Measurements from ENCODE around the gene PPT2.
"Not testable (repeated sequence)": the region's sequence is repeated elsewhere in the genome, so short reads cannot be mapped to it uniquely, and the experiment has no call there.

The PPT2 gene

GRCh38 chr6:32189069-32189741 lies 35.3 kb downstream of the PPT2 start:
- no peak for DNase-seq (ENCODE audit: low read depth, low spot score)

- DNase-seq (ENCODE audit: low read depth, low spot score): no peak
Observed at GRCh38 chr6:32189742-32190053, 35.8 kb downstream of the PPT2 start.

DNA sequence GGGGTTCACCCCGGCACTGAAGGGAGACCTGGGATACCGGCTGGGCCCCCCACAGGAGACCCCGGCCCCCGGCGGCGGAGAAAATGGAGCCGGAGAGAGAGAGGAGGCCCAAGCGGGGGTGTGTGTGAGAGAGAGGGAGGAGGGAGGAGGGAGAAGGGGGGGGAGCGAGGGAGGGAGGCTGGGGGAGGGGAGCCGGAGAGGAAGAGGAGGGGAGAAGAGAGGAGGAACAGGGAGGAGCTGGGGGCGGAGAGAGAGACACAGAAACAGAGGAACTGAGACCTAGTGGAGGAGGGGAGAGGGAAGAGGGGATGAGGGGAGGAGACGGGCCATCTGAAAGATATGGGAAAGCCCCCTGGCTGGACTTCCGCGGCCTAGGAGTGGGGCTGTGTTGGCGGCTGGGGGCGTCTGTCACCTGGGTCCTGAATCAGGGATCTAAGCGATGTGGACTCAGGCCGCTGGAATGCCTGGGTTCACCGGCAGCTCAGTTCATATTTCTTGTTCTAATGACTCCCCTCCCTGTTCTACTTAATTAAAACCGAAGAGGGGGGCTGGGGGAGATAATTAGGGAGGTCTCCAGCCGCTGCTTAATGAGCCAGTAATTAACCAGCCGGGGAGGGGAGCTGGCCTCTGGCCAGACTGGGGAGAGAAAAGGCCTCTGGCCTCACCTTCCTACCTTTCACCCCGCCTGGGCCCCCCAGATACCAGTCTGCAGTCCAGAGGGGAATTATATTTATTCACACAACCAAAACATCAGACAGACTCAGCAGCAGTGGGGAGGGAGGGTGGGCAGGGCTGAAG lies 36.3 kb downstream of the PPT2 start, which contains the start of gene PBX2:
TSS of gene PBX2 (minus strand) at position 149 of the 798 bp plus-strand sequence. CDS start 287 bp downstream, outside the sequence.
- DNase-seq (ENCODE audit: low read depth, low spot score): peak; percentile 62

- DNase-seq (ENCODE audit: low read depth, low spot score): no peak
Observed at GRCh38 chr6:32190911-32191677, 37.2 kb downstream of the PPT2 start.

GRCh38 chr6:32191696-32192607 lies 38.0 kb downstream of the PPT2 start:
- DNase-seq (ENCODE audit: low read depth, low spot score): no peak

GRCh38 chr6:32192608-32193039 lies 38.7 kb downstream of the PPT2 start, which contains the start of gene GPSM3:
TSS of gene GPSM3 (minus strand) at chr6:32192643. CDS start at chr6:32192513, 130 bp downstream.
- no peak for DNase-seq (ENCODE audit: low read depth, low spot score)

- not testable (repeated sequence) for DNase-seq (ENCODE audit: low read depth, low spot score)
Observed at GRCh38 chr6:32193096-32193495, 39.2 kb downstream of the PPT2 start.

GRCh38 chr6:32194388-32194787 lies 40.4 kb downstream of the PPT2 start:
- DNase-seq (ENCODE audit: low read depth, low spot score): no peak

- DNase-seq (ENCODE audit: low read depth, low spot score): no peak
Observed at GRCh38 chr6:32194825-32195651, 41.1 kb downstream of the PPT2 start.

DNA sequence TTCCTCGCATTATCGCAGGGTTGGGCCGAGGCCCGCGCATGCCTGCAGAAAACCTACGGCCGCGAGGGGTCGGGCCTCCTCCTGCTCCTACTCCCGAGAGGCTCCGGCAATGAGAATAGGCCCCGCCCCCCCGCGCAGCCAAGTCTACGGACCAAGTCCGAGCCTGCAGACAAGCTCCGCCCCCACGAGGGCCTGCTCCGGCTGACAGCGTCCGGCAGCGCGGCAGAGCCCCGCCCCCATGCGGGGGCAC lies 41.6 kb downstream of the PPT2 start:
- peak; percentile 99 for DNase-seq (ENCODE audit: low read depth, low spot score)

- no peak for DNase-seq (ENCODE audit: low read depth, low spot score)
Observed at GRCh38 chr6:32195902-32196681, 42.2 kb downstream of the PPT2 start.

DNA sequence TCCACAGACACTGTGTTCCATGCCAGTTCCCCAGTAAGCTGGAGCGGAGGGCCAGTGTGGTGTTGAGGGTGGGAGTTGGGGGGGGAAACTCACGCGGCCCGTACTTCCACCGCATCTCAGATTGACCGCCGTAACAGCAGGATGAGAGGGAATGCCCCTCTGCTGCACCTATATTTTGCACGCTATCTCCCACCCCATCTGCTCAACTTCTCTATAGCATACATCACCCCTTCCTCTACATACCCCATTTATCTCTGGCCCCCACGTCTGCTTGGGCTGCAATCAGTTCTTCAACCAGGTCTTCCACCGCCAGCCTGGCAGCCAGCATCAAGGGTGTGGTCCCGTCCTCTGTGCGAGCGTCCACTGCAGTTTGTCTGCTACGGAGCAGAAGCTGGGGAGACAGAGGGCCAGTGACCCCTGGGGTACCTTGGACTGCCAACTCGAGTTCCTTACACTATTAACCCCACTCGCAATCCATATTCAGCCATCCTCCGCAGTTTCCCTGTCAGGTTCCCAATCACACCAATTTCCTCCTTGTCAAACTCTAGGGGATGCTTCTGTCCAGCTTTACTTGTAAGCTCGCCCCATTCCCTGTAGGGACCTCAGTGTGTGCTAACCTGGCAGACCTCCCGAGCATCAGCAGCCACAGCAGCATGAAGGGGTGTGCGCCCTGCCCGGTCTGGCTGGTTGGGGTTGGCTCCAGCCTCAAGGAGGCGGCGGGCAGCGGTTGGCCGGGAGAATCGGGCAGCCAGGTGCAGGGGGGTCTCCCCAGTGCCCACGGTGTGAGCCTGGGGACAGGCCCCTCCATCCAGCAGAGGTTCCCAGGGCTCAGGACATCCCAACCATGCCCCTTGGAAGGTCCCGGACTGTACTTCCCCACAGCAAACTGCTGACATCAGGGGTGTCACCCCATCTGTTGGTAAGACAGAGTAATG lies 43.0 kb downstream of the PPT2 start:
- DNase-seq (ENCODE audit: low read depth, low spot score): no peak

- no peak for DNase-seq (ENCODE audit: low read depth, low spot score)
Observed at GRCh38 chr6:32198345-32198696, 44.4 kb downstream of the PPT2 start.

- DNase-seq (ENCODE audit: low read depth, low spot score): no peak
Observed at GRCh38 chr6:32198866-32199265, 44.9 kb downstream of the PPT2 start.

- DNase-seq (ENCODE audit: low read depth, low spot score): no peak
Observed at GRCh38 chr6:32200711-32201475, 47.0 kb downstream of the PPT2 start.

DNA sequence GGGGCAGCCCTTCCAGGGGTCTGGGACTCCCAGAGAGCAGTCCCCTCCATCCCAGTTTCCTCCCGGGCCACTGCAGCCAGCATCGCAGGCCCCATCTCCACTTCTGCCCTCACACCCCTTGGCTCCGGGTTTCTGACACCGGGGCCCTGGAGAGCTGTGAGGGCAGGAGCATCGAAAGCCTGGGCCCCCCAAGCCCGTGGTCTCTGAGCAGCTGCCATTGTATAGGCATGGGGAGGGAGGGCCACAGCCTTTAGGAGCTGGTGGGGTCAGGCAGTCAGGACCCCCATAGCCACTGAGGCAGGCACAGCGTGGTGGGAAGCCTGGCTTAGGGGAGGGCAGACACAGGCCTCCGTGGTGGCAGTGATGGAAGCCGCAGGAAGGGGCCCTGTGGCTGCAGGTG lies 48.2 kb downstream of the PPT2 start:
- DNase-seq (ENCODE audit: low read depth, low spot score): no peak

DNA sequence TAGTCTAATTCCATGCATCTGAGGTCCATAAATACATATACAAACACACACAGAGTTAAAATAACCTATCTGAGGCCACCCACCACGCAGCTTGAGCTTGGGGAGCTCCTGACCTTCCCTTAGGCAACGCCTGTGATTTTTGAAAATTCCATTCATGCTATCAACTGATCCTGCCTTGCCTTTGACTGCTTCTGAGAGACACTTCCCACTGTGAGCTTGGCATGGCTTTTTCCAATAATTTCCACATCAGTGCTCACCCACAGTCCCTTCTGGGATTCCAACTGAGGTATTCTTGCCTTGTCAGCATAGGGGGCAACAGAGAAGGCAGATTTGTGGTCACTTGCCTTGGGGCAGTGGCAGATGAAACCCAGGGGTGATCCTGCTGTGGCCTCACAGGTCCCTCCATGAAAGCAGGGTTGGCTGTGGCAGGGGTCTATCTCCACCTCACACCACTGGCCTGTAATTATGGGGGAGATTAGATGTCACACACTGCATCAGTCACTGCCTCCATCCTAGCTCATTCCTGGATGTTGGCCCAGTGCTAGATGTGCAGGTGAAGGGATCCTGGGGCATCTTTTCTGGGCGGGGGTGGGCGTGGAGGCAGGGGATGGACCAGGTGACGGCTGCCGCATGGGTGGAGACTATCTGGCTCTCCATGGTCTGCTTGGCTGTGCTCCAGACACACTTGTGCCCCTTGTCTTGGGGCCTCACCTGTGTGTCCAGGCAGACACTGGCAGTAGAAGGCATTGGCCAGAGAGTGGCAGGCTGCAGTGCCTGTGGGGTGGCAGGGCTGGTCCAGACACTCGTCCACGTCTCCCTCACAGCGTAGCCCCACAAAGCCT lies 49.7 kb downstream of the PPT2 start:
- DNase-seq (ENCODE audit: low read depth, low spot score): no peak
